GM21528 (cell line): ENCODE results near the gene PON1.

ENCODE experiments used
- ATAC-seq: cut with Tn5 transposase; IDR thresholded peaks from one replicate; pipeline ENCODE4 v1.9.1; 2021; ENCODE audit warnings: mild to moderate bottlenecking, moderate library complexity; ENCODE audit not compliant: unreplicated experiment, low FRiP score

The PON1 gene

DNA sequence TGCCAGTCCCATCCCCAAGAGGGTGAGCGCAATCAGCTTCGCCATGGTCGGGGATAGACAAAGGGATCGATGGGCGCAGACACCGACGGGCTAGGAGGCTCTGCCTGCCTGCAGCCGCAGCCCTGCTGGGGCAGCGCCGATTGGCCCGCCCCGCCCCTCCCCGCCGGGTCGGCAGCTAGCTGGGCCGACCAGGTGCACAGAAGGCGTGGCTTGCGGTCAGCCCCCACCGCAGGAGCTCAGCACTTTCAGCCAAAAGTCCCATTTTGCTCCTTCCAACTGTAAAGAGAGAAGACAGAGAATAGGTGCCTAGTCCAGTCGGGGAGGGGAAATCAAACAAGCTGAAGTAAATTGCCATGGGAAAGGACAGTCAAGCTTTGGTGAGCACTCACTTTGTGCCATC, at the start of gene PON1:
PON1 (minus strand) TSS at position 102 of the 400 bp plus-strand sequence; CDS start at position 45, 57 bp downstream.
- ATAC-seq: no peak

GRCh38 chr7:95373323-95373722, 49.0 kb upstream of the PON1 start:
- ATAC-seq: no peak

DNA sequence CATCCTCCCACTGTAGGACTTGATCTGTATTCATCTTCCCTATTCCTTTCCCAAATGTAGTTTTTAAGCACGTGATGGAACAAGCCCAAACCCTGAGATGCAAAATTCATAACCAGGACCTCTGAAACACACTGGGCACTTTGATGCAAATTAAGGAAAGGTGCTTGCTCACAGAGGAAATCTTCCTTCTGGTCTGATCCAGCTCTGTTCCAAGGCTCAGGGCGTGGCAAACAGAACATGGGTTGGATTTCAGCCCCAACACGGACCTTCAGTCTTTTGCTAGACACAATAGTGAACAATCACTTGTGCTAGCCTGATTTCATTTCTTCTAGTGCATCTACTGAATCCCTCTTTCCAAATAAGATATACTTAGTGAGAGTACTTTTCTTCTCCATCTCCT, 43.9 kb upstream of the PON1 start:
- no peak for ATAC-seq

DNA sequence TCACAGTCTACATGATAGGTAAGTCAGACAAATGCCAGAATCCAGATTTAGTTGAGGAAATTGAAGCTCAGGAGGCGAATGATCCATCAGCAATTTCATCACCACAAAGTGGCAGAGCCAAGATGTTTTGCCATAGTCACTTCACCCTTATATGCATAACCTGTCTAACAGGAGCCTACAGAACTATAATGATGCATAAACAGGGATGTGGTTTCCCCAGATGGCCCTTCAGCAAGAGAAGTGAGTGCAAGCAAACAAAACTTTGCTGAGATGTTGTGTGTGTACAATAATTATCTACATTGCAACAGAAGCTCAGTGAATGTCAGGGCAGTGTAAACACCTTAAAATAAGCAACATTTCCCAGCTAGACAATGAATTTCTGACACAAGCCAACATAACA, 43.3 kb upstream of the PON1 start:
- ATAC-seq: no peak

DNA sequence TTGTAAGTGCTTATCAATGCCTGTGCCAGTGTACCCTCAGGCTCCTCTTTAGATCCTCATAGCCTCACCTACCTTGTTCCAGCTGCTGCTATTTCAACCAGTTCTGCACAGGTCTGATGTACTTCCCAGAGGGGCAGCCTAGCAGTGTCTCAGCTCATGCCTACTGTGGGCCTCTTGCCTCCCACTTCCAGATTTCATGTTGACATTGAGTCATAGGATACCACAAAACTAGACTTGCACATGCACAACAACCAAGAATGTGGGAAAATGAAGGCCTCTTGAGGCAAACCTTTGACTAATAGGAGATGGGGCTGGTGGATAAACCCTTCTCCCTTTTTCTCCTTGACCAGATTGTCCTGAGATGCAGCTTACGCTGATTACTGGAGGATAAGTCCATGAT, 40.8 kb upstream of the PON1 start:
- no peak for ATAC-seq

DNA sequence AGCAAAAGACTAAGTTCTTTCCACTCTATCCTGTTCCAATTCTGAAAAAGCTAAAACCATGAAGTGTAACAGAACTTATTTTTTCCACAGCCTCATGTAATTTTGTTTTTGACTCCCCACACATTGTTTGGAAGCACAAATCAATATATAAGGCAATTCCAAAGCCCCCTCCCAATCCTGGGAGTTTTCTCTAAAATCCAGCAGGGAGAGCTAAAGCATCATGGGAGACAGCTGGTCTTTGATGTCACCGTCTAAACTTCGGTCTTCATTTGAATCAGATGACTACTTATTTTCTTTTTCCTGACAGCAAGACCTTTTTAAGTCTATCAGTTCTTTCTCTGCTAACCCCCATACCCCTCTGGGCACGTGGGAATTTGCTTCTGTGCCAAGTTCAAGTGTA, 33.3 kb upstream of the PON1 start:
- no peak for ATAC-seq

DNA sequence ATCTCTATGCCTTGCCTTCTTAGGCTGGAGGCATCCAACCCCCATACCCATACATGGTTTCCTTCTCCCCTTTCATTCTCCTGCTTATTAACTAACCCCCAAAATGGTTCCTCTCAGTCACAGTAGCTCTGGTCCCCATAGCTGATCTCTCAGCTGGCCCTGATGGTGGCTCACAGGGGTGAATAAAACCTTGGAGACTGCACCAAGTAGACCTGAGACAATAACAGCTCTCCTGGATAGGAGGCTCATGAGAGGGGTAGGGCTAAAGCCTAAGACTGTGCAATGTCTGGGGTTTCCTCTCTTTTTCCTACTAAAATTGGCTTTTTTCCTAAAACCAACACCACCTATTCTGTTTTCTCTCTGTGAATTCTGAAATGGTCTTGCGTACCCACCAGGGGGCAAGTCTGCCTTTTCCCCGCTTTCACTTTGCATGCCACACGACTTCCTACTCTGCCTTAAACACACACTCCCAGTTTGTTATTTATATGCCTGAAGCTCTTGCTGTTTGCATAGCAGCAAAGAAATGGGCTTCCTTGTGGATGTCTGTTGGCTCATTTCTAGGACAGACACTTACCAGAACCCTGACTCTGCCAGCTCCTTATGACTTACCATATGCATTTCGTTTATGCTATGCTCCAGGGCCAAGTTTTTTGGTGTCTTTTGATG, 18.4 kb upstream of the PON1 start:
- ATAC-seq: no peak

DNA sequence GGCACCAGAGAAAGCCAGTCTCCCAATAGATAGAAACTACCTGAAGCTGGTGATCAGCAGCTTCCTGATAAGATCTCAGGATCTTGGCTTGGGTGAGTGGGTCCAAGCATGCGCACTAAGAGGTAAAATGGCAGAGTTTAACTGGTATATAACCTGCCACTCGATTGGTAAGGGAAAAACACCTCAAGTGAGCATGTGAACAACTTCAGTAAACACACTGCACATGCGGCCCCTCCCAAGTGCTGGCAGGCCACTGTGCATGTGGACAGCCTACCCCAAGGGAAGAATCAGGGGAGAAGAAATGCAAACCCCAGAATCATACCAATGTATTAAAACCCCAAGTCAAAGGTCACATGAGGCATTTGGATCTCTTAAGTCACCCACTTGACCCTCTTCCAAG, 17.7 kb upstream of the PON1 start:
- no peak for ATAC-seq

DNA sequence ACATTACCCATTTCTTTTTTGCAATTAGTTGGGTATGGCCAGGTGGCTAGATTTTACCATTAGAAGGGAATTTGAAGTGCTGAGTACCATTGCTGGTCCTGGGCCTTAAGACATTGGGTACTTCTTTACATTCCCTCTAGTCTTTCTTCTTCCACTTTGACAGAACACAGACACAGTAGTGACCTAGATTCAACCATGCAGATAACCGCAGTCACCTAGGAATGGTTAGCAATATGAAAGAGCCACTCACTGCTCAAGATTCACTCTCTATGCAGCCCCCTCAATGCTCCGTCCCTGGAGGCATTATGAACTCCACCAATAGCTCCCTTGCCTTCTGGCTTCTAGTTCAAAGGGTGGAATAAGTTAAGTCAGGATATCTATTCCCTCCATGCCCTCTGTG, 16.2 kb upstream of the PON1 start:
- ATAC-seq: no peak

- ATAC-seq: no peak
Observed at GRCh38 chr7:95338832-95339231, 14.5 kb upstream of the PON1 start.

- no peak for ATAC-seq
Observed at GRCh38 chr7:95335093-95335492, 10.8 kb upstream of the PON1 start.

- no peak for ATAC-seq
Observed at GRCh38 chr7:95334447-95334846, 10.1 kb upstream of the PON1 start.

- ATAC-seq: peak; percentile 26
Observed at GRCh38 chr7:95330961-95331337, 6.6 kb upstream of the PON1 start.

DNA sequence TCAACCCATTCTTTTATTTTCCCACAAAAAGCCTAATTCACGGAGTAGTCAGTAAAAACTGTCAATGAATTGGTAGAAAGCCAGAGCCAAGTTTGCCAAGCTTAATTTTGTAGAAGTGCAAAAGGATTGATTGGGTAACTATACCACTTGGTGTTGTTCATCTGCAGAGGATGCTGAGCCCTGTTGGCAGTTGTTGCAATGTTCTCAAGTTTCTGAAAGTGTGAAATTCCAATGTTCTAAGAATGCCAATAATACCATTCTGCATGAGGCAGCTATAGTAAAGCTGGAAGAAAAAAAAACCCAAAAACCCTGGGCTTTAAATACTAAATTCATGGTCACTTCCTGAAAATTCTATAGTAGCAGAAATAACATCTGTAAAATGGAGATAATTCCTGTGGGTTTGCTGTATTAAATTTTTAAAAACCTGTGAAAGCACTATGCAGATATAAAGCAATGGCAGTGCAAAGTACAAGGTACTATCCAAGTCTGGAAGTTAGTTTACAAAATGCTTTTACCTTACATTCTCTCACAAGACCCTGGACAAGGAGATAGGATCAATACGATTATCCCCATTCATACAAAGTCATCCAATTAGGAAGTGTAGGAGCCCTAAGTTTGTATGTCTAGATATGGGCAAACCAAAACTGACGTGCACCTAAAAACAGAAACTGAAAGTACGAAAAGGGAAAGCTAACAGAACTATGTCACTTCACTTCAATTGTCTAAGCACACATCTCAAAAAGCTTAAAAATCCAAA, 6.0 kb upstream of the PON1 start:
- ATAC-seq: peak; percentile 95

GRCh38 chr7:95327356-95327755, 3.0 kb upstream of the PON1 start:
- no peak for ATAC-seq

DNA sequence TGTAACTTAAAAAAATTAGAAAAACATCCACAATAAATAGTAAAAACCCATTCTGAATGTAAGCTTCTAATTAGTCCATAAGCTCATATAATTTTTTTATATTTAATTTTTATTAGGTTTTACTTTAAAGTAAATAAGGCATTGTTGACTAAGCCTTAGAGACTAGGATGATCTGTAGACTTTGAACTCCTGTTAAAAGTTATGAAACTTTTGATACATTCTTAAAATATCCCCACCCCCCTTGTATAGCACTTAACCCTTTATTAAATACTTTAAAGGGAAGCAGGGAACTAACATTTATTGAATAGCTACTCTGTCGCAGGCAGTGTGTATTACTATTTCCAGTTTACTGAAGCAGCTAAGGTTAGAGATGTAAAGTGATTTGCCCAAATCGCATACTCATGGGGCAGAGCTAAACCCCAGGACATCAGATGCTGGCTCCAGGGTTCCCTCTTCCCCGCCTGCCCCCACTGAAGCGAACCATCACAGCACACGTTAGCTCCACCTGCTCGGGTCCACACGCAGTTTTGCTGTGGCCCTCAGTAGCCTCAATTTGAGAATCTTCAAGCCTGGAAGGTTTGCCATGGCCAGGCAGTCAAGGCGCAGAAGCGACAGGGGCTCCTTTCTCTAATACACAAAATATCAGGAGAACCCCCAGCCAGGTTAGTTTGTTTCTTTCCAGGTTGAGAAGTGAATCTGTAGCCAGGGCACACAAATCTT, 762 bp downstream of the PON1 start:
- ATAC-seq: no peak

DNA sequence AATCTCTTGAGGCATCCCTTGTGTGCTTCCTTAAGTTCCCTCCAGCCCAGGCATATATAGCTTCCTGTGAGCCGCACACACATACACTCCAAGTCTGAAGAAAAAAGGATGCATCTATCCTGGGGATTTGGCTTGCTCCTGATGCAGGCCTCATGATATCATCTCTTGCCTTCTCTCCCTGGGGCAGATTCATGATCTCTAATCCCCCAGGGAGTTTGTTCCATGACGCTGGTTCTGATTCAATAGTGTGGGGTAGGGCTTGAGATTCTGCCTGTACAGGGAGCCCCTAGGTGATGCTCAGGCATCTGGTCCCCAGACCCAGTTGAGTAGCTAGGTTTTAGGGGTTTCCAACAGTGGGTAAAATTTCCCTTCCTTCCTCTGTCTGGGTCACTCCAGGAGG, 1.5 kb downstream of the PON1 start:
- ATAC-seq: no peak

- ATAC-seq: no peak
Observed at GRCh38 chr7:95322396-95322795, 1.9 kb downstream of the PON1 start.

DNA sequence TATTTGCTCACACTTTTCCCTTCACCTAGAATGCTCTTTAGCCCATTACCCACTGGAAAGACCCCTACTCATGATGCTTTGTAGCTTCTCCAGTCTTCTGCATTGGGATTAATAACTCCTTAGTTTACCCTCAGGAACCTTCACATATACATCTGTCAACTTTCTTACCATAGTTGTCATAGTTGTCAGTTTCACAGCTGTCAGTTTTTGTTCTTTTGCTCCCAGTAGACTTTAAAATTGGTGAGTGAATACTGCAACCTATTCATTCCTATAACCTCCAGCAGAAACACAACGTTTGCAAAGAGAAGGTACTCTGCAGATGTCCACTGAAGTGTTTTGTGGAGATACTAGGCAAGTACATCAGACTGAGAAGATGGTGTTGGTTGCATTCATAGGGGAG, 2.6 kb downstream of the PON1 start:
- ATAC-seq: no peak

DNA sequence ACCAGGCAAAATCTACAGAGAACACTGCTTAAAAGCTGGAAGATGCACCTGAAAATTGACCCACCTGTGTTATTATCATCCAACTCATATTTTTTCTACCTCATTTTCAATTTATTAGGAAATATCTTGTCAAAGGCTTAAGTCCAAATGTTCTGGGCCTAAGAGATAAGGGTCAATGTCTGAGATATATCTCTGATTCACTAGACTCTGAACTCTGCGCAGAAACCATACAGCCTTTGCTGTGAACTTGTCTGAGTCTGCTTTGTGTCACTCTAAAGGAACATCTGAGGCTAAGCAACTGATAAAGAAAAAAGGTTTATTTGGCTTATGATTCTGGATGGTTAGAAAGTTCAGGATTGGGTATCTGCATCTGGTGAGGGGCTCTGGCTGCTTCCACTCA, 3.7 kb downstream of the PON1 start:
- ATAC-seq: no peak

GRCh38 chr7:95319570-95319969, 4.8 kb downstream of the PON1 start:
- ATAC-seq: no peak
